Breast epithelium (tissue), 3 donors: ENCODE results near the gene PPIB.

Source experiments
- POLR2A ChIP-seq: fragments of 450-650 bp; IDR thresholded peaks from one replicate; pipeline ENCODE4 v1.6.1; 2016; ENCODE audit warnings: antibody characterized with exemption, mild to moderate bottlenecking, moderate library complexity
- TF ChIP-seq, protein P1 (sequence below), 3 donors: fragments of 450-650 bp; IDR thresholded peaks; one replicate each; pipeline ENCODE4 v1.5.1; 2016 to 2017; ENCODE audit warnings: antibody characterized with exemption in 3 of 3, mild to moderate bottlenecking in 3 of 3, moderate library complexity in 3 of 3

DNA sequence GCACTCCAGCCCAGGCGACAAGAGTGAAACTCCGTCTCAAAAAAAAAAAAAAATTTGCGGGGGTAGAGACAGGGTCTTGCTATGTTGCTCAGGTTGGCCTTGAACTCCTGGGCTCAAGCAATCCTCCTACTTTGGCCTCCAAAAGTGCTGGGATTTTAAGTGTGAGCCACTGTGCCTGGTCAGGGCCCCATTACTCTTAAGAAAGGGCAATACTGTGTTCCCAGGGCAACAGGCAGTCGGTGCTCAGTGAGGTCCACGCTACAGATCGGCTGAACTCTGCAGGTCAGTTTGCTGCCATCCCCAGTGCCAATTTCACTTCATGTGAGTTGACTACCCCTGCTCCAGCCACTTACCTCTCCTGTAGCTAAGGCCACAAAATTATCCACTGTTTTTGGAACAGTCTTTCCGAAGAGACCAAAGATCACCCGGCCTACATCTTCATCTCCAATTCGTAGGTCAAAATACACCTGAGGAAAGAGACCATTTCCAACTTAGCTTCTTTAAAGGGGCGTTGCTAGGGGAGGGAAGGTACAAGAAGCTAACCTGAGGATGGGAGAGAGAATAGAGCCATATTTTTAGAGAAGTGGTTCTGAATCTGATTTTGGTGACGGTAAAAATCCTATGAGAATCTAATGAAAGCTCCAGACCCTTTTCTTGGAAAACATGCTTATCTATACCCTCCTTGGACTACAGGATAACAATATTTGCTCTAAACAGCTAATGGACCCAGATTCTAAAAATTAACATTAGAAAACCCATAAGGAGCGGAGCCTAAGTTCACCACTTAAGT, 939 bp downstream of the PPIB start:
- TF ChIP-seq, protein P1, sequence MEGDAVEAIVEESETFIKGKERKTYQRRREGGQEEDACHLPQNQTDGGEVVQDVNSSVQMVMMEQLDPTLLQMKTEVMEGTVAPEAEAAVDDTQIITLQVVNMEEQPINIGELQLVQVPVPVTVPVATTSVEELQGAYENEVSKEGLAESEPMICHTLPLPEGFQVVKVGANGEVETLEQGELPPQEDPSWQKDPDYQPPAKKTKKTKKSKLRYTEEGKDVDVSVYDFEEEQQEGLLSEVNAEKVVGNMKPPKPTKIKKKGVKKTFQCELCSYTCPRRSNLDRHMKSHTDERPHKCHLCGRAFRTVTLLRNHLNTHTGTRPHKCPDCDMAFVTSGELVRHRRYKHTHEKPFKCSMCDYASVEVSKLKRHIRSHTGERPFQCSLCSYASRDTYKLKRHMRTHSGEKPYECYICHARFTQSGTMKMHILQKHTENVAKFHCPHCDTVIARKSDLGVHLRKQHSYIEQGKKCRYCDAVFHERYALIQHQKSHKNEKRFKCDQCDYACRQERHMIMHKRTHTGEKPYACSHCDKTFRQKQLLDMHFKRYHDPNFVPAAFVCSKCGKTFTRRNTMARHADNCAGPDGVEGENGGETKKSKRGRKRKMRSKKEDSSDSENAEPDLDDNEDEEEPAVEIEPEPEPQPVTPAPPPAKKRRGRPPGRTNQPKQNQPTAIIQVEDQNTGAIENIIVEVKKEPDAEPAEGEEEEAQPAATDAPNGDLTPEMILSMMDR (IDR thresholded peaks at IDR 0.05) = no peak
- no peak for TF ChIP-seq POLR2A
